ENCODE data around the gene BCS1L. TPM values are rescaled to one million over a fixed set of nuclear protein-coding genes. Genes with fewer than 3 reads are reported as not detected.

BCS1L gene
- total RNA-seq, 6 experiments from 2014 or later, result 32.9 to 43.5 (median 35.8) TPM

DNA sequence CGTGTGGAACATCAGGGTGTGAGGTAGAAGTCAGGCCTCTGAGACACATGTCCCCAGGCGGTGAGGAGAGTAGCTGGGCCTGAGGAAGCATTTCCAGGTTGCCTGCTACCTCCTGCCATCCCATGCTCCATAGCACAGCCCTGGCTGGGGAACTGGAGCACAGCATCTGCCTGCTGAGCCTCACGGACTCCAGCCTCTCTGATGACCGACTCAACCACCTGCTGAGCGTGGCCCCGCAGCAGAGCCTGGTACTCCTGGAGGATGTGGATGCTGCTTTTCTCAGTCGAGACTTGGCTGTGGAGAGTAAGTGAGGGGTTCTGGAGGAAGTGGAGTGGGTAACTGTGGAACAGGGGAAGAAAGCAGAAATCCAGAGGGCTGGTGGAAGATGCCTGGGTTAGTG, 2.9 kb downstream of the BCS1L start:
- Mint-ChIP-seq H3K4me1 (ENCODE audit: low read depth) (peaks cover 22% of the 10 kb centered on the region), H3K9me3 (no peaks in the 10 kb centered on the region), H3K4me3 (no peak overlapping the region), H3K27ac (no peak overlapping the region), H3K36me3 (ENCODE audit: low read depth) (peaks cover 23% of the 10 kb centered on the region), H3K27me3 (ENCODE audit: insufficient read depth) (peaks cover 2% of the 10 kb centered on the region; the same call in 1 of the 2 replicates)
- no peak for DNase-seq
- TF ChIP-seq, protein P1, sequence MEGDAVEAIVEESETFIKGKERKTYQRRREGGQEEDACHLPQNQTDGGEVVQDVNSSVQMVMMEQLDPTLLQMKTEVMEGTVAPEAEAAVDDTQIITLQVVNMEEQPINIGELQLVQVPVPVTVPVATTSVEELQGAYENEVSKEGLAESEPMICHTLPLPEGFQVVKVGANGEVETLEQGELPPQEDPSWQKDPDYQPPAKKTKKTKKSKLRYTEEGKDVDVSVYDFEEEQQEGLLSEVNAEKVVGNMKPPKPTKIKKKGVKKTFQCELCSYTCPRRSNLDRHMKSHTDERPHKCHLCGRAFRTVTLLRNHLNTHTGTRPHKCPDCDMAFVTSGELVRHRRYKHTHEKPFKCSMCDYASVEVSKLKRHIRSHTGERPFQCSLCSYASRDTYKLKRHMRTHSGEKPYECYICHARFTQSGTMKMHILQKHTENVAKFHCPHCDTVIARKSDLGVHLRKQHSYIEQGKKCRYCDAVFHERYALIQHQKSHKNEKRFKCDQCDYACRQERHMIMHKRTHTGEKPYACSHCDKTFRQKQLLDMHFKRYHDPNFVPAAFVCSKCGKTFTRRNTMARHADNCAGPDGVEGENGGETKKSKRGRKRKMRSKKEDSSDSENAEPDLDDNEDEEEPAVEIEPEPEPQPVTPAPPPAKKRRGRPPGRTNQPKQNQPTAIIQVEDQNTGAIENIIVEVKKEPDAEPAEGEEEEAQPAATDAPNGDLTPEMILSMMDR (IDR thresholded peaks at IDR 0.05), result no peak

DNA sequence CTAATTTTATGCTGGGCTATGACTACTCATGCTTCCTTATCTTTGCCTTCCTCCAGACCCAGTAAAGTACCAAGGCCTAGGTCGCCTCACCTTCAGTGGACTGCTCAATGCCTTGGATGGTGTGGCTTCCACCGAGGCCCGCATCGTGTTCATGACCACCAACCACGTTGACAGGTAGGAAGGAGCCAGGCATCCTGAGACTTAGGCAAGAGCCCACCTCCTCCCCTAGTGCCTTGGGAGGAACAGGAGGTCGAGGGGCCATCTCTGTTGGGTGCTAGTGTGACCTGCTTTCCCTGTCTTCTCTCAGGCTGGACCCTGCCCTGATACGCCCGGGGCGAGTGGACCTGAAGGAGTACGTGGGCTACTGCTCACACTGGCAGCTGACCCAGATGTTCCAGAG, 3.3 kb downstream of the BCS1L start:
- no peaks in the 10 kb centered on the region for H3K9me3 Mint-ChIP-seq
- peaks cover 18% of the 10 kb centered on the region for H3K4me1 Mint-ChIP-seq (ENCODE audit: low read depth)
- H3K27me3 Mint-ChIP-seq (ENCODE audit: insufficient read depth), result peaks cover 2% of the 10 kb centered on the region; the same call in 1 of the 2 replicates
- peaks cover 20% of the 10 kb centered on the region for H3K36me3 Mint-ChIP-seq (ENCODE audit: low read depth)
- no peak overlapping the region for H3K27ac Mint-ChIP-seq
- no peak overlapping the region for H3K4me3 Mint-ChIP-seq
- TF ChIP-seq, protein P1 (IDR thresholded peaks at IDR 0.05), result no peak
- no peak for DNase-seq

DNA sequence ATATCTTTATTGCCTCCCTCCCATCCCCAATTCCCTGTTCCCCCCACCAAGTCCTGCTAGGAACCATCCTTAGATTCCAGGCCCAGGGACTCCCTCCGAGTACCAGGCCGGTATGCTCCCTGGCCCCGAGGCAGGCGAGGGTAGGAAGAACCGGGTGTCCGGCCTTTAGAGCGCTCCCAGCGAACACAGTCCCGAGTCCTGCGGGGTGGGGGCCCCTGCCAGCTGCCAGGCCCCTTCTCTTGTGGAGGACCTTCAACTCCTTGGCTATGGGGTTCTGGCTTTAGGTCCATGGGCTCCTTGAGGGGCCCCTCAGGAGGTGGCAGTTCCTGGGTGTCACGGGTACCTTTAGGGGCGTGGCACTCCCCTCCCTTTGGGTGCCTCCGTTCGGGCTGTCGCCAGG, 4.4 kb downstream of the BCS1L start:
- H3K9me3 Mint-ChIP-seq, result no peaks in the 10 kb centered on the region
- H3K4me3 Mint-ChIP-seq, result no peak overlapping the region
- TF ChIP-seq, protein P1 (IDR thresholded peaks at IDR 0.05), result no peak
- H3K36me3 Mint-ChIP-seq (ENCODE audit: low read depth), result peaks cover 17% of the 10 kb centered on the region
- no peak for DNase-seq
- peaks cover 12% of the 10 kb centered on the region for H3K4me1 Mint-ChIP-seq (ENCODE audit: low read depth)
- H3K27me3 Mint-ChIP-seq (ENCODE audit: insufficient read depth), result peaks cover 2% of the 10 kb centered on the region; the same call in 1 of the 2 replicates
- H3K27ac Mint-ChIP-seq, result no peak overlapping the region

DNA sequence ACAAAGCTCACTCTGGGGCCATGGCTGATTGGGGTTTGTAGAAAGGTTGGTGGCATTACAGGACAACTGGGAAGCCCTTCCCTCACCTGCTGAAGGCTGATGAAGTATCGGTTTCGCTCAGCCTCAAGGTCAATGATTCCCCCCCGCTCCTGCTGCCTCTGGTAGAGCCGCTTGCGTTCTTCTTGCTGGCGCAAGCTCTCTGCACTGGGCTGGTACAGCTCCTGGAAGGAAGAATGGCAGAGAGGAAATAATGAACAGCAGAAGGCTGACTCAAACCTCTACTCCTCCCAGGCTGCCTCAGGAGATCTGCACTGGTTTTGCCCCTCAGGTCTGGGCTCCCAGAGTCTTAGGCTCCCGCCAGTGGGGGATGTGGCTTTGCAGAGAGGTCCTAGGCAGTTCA, 5.2 kb downstream of the BCS1L start:
- Mint-ChIP-seq H3K4me3 (no peak overlapping the region), H3K4me1 (ENCODE audit: low read depth) (peaks cover 11% of the 10 kb centered on the region), H3K27me3 (ENCODE audit: insufficient read depth) (peaks cover 2% of the 10 kb centered on the region; the same call in 1 of the 2 replicates), H3K9me3 (no peaks in the 10 kb centered on the region), H3K27ac (no peak overlapping the region), H3K36me3 (ENCODE audit: low read depth) (peaks cover 17% of the 10 kb centered on the region)
- TF ChIP-seq, protein P1 (IDR thresholded peaks at IDR 0.05), result no peak
- DNase-seq, result no peak

DNA sequence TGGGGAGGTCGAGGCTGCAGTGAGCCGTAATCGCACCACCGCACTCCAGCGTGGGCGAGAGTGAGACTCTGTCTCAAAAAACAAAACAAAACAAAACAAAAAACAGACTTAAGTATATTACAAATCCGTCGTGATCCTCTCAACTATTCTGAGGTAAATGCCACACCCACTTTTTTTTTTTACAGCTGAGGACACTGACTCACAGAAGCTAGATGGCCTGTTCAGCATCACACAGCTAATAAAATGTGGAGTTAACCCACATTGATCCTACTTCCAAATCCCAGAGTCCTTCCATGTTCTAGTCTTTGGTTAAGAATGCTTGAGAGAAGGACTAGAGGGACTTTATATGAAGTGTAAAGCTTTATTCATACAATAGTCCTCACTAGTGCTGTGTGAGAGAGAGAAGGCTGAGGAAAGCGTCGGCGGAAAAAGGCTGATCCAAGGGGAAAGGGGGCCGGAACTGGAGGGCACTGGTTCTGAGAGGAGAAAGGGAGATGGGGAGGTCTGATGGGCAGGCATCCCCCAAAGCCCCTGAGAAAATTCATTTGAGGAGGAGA, 11.7 kb downstream of the BCS1L start:
- Mint-ChIP-seq H3K36me3 (ENCODE audit: low read depth) (peaks cover 8% of the 10 kb centered on the region), H3K4me3 (peak overlapping the region; percentile 99), H3K4me1 (ENCODE audit: low read depth) (peaks cover 25% of the 10 kb centered on the region), H3K27me3 (ENCODE audit: insufficient read depth) (no peaks in the 10 kb centered on the region; the same call in none of the 2 replicates), H3K9me3 (no peaks in the 10 kb centered on the region), H3K27ac (peak overlapping the region; percentile 97)
- DNase-seq, result peak; percentile 17
- TF ChIP-seq, protein P1 (IDR thresholded peaks at IDR 0.05), result no peak

Data from HFFc6 (cell line).